ENCODE results near the gene KCTD8. TPM values are rescaled to one million over a fixed set of nuclear protein-coding genes. Genes with fewer than 3 reads are reported as not detected.

The KCTD8 gene
- total RNA-seq, 1 donor from 2014 or later = 0.85 TPM

DNA sequence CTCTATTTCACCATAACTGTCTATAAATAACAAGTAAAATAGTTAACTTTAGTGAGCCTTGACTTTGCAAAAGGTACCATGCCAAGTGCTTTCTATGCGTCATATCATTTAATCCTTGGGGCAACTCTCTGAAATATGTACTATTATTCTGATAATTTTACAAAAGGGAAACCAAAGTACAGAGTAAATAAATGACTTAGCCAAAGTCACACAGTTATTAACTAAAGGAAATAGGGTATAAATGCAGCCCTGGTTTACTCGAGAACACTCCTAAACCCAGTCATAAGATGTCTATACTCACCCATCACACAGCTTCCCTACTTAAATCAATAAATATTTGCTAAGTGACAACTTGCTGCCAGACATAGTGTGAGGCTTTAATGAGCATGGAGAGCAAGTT is 14.4 kb downstream of the KCTD8 start:
- Mint-ChIP-seq H3K27ac (no peak overlapping the region), H3K4me3 (no peak overlapping the region), H3K9me3 (no peaks in the 10 kb centered on the region), H3K4me1 (ENCODE audit: unreplicated experiment) (no peaks in the 10 kb centered on the region), H3K36me3 (no peaks in the 10 kb centered on the region), H3K27me3 (peaks cover 15% of the 10 kb centered on the region)
- TF ChIP-seq, protein P1, sequence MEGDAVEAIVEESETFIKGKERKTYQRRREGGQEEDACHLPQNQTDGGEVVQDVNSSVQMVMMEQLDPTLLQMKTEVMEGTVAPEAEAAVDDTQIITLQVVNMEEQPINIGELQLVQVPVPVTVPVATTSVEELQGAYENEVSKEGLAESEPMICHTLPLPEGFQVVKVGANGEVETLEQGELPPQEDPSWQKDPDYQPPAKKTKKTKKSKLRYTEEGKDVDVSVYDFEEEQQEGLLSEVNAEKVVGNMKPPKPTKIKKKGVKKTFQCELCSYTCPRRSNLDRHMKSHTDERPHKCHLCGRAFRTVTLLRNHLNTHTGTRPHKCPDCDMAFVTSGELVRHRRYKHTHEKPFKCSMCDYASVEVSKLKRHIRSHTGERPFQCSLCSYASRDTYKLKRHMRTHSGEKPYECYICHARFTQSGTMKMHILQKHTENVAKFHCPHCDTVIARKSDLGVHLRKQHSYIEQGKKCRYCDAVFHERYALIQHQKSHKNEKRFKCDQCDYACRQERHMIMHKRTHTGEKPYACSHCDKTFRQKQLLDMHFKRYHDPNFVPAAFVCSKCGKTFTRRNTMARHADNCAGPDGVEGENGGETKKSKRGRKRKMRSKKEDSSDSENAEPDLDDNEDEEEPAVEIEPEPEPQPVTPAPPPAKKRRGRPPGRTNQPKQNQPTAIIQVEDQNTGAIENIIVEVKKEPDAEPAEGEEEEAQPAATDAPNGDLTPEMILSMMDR (conservative IDR thresholded peaks at IDR 0.05) = no peak
- DNase-seq (ENCODE audit: extremely low spot score, unreplicated experiment) = no peak

DNA sequence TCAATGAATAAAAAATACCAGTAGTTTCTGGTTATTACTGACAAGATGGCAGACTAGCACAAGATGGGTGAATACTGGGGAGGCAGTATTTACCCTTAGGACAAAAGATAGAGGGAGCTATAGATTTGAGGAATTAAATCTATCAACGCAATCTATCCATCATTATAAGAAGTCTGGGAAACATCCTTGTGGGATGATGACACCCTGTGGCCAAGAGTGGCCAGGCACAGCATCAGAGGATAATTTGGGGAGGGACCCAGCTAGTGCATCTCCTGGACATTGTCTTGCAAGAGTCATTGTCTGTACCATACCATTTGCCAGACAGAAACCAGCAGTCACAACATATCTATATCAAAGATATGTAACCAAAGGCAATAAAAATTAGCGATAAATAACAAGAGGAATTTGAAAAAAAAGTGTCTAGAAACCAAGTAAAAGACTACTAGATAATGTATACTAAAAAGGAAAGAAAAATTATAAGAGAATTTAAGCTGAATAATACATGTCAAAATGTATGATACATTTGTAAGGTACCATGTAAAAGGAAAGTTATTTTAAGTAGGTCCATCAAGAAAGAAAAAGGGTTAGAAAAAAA is 22.9 kb downstream of the KCTD8 start:
- no peak overlapping the region for H3K27ac Mint-ChIP-seq
- no peaks in the 10 kb centered on the region for H3K4me1 Mint-ChIP-seq (ENCODE audit: unreplicated experiment)
- DNase-seq (ENCODE audit: extremely low spot score, unreplicated experiment) = no peak
- H3K4me3 Mint-ChIP-seq = no peak overlapping the region
- no peaks in the 10 kb centered on the region for H3K27me3 Mint-ChIP-seq
- TF ChIP-seq, protein P1 (conservative IDR thresholded peaks at IDR 0.05) = peak; percentile 73
- H3K36me3 Mint-ChIP-seq = no peaks in the 10 kb centered on the region
- no peaks in the 10 kb centered on the region for H3K9me3 Mint-ChIP-seq

DNA sequence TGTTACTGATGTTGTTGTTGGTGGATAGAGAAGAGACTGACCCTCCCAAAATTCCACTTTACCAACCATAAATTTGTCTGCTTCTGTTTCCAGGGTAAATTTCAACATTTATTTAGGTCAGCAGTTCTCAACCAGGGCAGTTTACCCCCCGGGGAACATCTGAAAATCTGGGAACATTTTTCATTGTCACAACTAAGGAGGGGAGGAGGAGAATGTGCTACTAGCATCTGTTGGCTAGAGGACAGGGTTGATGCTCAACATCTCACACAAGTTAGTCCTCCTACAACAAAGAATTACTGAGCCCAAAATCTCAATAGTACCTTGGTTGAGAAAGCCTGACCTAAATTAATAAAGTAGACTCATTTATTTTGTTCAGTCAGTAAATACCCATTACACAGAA is 25.7 kb downstream of the KCTD8 start:
- DNase-seq (ENCODE audit: extremely low spot score, unreplicated experiment) = no peak
- Mint-ChIP-seq H3K9me3 (no peaks in the 10 kb centered on the region), H3K27me3 (no peaks in the 10 kb centered on the region), H3K4me3 (no peak overlapping the region), H3K4me1 (ENCODE audit: unreplicated experiment) (no peaks in the 10 kb centered on the region), H3K27ac (no peak overlapping the region), H3K36me3 (no peaks in the 10 kb centered on the region)
- TF ChIP-seq, protein P1 (conservative IDR thresholded peaks at IDR 0.05) = no peak

DNA sequence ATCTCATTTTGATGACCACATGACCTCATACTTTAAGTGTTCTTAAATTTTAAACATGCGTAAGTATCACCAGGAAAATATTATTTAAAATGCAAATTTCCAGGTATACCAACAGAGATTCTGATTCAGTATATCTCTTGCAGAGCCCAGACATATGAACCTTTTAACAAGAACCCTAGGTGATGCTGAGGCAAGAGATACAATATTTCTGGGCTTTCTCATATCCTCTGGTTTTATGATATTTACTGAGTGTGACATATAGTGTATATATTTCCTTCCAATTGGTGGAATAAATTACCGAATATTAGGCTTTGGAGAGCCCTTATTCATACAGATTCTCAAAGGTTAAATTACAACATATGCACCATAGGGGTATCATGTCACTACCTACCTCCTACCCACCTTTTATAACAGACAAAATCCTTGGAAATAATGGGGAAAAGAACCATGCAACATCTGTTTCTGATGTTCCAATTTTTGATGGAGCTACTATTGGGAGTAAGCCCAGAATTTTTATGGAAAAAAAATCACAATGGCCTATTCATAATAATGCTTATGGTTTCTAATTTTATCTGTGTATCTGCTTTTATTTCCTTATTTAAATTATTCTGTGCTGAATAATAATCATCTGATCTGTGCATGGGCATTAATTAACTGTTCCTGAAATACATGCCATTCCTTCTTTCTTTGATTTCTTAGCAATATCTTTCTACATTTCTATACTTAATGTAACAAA is 27.1 kb downstream of the KCTD8 start:
- Mint-ChIP-seq H3K4me3 (no peak overlapping the region), H3K9me3 (no peaks in the 10 kb centered on the region)

DNA sequence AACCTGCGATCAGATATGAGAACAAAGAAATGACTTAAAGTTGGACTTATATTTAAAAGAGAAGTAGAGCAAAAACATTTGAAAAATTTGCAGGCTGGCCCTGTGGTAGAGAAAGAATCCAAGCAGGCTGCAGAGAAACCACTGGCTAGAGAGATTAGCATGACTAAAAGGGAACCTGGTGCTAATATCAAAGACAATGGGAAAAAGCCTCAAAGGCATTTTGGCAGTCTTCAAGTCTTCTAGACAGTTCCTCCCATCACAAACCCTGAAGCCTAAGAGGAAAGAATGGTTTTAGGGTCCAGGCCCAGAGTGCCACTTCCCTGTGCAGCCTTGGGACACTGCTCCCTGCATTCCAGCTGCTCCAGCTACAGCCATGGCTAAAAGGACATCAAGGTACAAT is 33.4 kb downstream of the KCTD8 start:
- no peak overlapping the region for H3K4me3 Mint-ChIP-seq
- no peaks in the 10 kb centered on the region for H3K4me1 Mint-ChIP-seq (ENCODE audit: unreplicated experiment)
- no peaks in the 10 kb centered on the region for H3K27me3 Mint-ChIP-seq
- no peak overlapping the region for H3K27ac Mint-ChIP-seq
- H3K9me3 Mint-ChIP-seq = no peaks in the 10 kb centered on the region
- DNase-seq (ENCODE audit: extremely low spot score, unreplicated experiment) = no peak
- no peaks in the 10 kb centered on the region for H3K36me3 Mint-ChIP-seq
- TF ChIP-seq, protein P1 (conservative IDR thresholded peaks at IDR 0.05) = no peak

More for the DNA sequence above, 27.1 kb downstream of the KCTD8 start:
- Mint-ChIP-seq H3K27me3 (no peaks in the 10 kb centered on the region), H3K4me1 (ENCODE audit: unreplicated experiment) (no peaks in the 10 kb centered on the region), H3K36me3 (no peaks in the 10 kb centered on the region), H3K27ac (no peak overlapping the region)
- no peak for DNase-seq (ENCODE audit: extremely low spot score, unreplicated experiment)
- TF ChIP-seq, protein P1 (conservative IDR thresholded peaks at IDR 0.05) = no peak

Data from type B pancreatic cell (in vitro differentiated cells).